H1 (cell line): ENCODE data around the gene LTBP1. TPM values are rescaled to one million over a fixed set of nuclear protein-coding genes. Genes with fewer than 3 reads are reported as not detected.
"Not testable (repeated sequence)": the region's sequence is repeated elsewhere in the genome, so short reads cannot be mapped to it uniquely, and the experiment has no call there.

Experiments used
- CTCF ChIA-PET: fragments of 300-600 bp; sonication (Branson Sonifier 250); formaldehyde crosslinking; loops from one replicate; lab custom pipeline; 2021; ENCODE audit not compliant: partially characterized antibody; lab: Charles Lee
- POLR2A ChIA-PET: fragments of 300-600 bp; sonication (Branson Sonifier 250); formaldehyde crosslinking; loops from one replicate; lab custom pipeline; 2021; ENCODE audit warnings: inconsistent platforms; ENCODE audit not compliant: partially characterized antibody; lab: Charles Lee
- DNase-seq, 2 experiments: peaks; one replicate each; pipeline versions ENCODE4 v3.0.0 to v3.0.0-alpha.2; 2010 to 2022; ENCODE audit warnings: low spot score in 2 of 2, low read depth in 1 of 2, mixed read lengths in 1 of 2
- FAIRE-seq: peaks from 2 replicates; lab custom pipeline; 2011; peaks lifted over from hg19 to GRCh38; lab: Jason Lieb, UNC
- H2AFZ ChIP-seq: 2 replicates; pipeline ENCODE4 v1.8.1; 2012; ENCODE audit warnings: low read length, inconsistent platforms
- H2AK5ac ChIP-seq: 2 replicates; pipeline ENCODE4 v1.6.1; 2013; ENCODE audit warnings: low read depth, low read length
- H2BK120ac ChIP-seq: replicated peaks from 2 replicates; pipeline ENCODE3; 2013; ENCODE audit warnings: low read depth, low read length, inconsistent platforms
- H2BK12ac ChIP-seq: 2 replicates; pipeline ENCODE4 v1.6.1; 2013; ENCODE audit warnings: low read depth, low read length
- H2BK15ac ChIP-seq: 2 replicates; pipeline ENCODE4 v1.6.1; 2013; ENCODE audit warnings: low read length
- H2BK20ac ChIP-seq: 2 replicates; pipeline ENCODE4 v1.6.1; 2013; ENCODE audit warnings: low read length
- H2BK5ac ChIP-seq: 2 replicates; pipeline ENCODE4 v1.6.1; 2013; ENCODE audit warnings: low read depth, low read length
- H3K14ac ChIP-seq: 2 replicates; pipeline ENCODE4 v1.6.1; 2013; ENCODE audit warnings: inconsistent platforms; ENCODE audit not compliant: insufficient read length
- H3K18ac ChIP-seq: 2 replicates; pipeline ENCODE4 v1.6.1; 2013; ENCODE audit warnings: low read length; ENCODE audit errors: extremely low read depth
- H3K23ac ChIP-seq: 2 replicates; pipeline ENCODE4 v1.6.1; 2013; ENCODE audit warnings: inconsistent platforms; ENCODE audit not compliant: insufficient read length
- H3K23me2 ChIP-seq: 2 replicates; pipeline ENCODE4 v1.6.1; 2013; ENCODE audit warnings: low read depth, low read length
- H3K27ac ChIP-seq: 2 replicates; pipeline ENCODE4 v1.6.1; 2011; ENCODE audit warnings: low read depth, low read length, inconsistent platforms
- H3K27me3 ChIP-seq, 4 experiments: replicated peaks in 1 of 4; 1 replicate in 1 of 4; 2 replicates in 3 of 4; pipeline versions ENCODE4 v1.6.1 to v1.8.1; 2011 to 2013; ENCODE audit warnings: low read length in 3 of 4, mild to moderate bottlenecking in 3 of 4, inconsistent platforms in 2 of 4, mixed read lengths in 2 of 4, moderate library complexity in 1 of 4; ENCODE audit not compliant: control insufficient read depth in 3 of 4, insufficient read depth in 3 of 4; ENCODE audit errors: extremely low read depth in 1 of 4
- H3K36me3 ChIP-seq, 4 experiments: 2 replicates each; pipeline versions ENCODE4 v1.6.1 to v1.8.1; 2011 to 2013; ENCODE audit warnings: mild to moderate bottlenecking in 4 of 4, low read length in 3 of 4, moderate library complexity in 2 of 4, control low read depth in 1 of 4, inconsistent platforms in 1 of 4; ENCODE audit not compliant: insufficient read depth in 4 of 4, control insufficient read depth in 2 of 4
- H3K4ac ChIP-seq: replicated peaks from 2 replicates; pipeline ENCODE3; 2013; ENCODE audit warnings: low read length, low read depth, mixed read lengths, inconsistent platforms; ENCODE audit not compliant: insufficient read length
- H3K4me1 ChIP-seq, 4 experiments: replicated peaks in 1 of 4; 1 replicate in 1 of 4; 2 replicates in 3 of 4; pipeline versions ENCODE4 v1.6.1 to v1.8.1; 2011 to 2013; ENCODE audit warnings: low read length in 3 of 4, inconsistent platforms in 2 of 4, mixed read lengths in 1 of 4; ENCODE audit not compliant: insufficient read depth in 4 of 4, control insufficient read depth in 3 of 4
- H3K4me2 ChIP-seq, 2 experiments: 2 replicates each; pipeline versions ENCODE4 v1.6.1 to v1.8.1; 2011 to 2013; ENCODE audit warnings: low read depth in 2 of 2, low read length in 2 of 2, control low read depth in 1 of 2, inconsistent platforms in 1 of 2, mild to moderate bottlenecking in 1 of 2; ENCODE audit not compliant: insufficient read depth in 1 of 2
- H3K4me3 ChIP-seq, 4 experiments: fragments of 200-600, 300-600 bp in 1 of 4; sonication (generic), shearing (Covaris generic), sonication (Bioruptor Twin) in 1 of 4; 2 replicates each; pipeline versions ENCODE4 v1.5.1 to v1.8.1; 2011 to 2016; ENCODE audit warnings: low read length in 4 of 4, low read depth in 3 of 4, control low read depth in 2 of 4, inconsistent platforms in 2 of 4, mild to moderate bottlenecking in 2 of 4, mixed read lengths in 1 of 4, moderate library complexity in 1 of 4; ENCODE audit not compliant: insufficient read depth in 2 of 4; ENCODE audit errors: extremely low read depth in 1 of 4
- H3K56ac ChIP-seq: replicated peaks from 2 replicates; pipeline ENCODE3; 2013; ENCODE audit warnings: low read depth, mild to moderate bottlenecking, mixed read lengths, low read length, inconsistent platforms; ENCODE audit not compliant: insufficient read length
- H3K79me1 ChIP-seq: 2 replicates; pipeline ENCODE4 v1.6.1; 2013; ENCODE audit warnings: low read depth, low read length, control low read depth
- H3K79me2 ChIP-seq, 2 experiments: 2 replicates each; pipeline versions ENCODE4 v1.6.1 to v1.8.1; 2012 to 2013; ENCODE audit warnings: low read length in 2 of 2, mild to moderate bottlenecking in 2 of 2, inconsistent platforms in 1 of 2; ENCODE audit not compliant: insufficient read depth in 2 of 2, control insufficient read depth in 1 of 2
- H3K9ac ChIP-seq, 4 experiments: replicated peaks in 1 of 4; 1 replicate in 1 of 4; 2 replicates in 3 of 4; pipeline versions ENCODE4 v1.6.1 to v1.8.1; 2011 to 2013; ENCODE audit warnings: low read depth in 3 of 4, low read length in 3 of 4, control low read depth in 2 of 4, mild to moderate bottlenecking in 2 of 4, moderate library complexity in 2 of 4, inconsistent platforms in 1 of 4; ENCODE audit errors: extremely low read depth in 1 of 4
- H3K9me3 ChIP-seq, 2 experiments: 2 replicates each; pipeline versions ENCODE4 v1.6.1 to v1.8.1; 2012 to 2013; ENCODE audit warnings: mild to moderate bottlenecking in 2 of 2, moderate library complexity in 2 of 2, control low read depth in 1 of 2, inconsistent platforms in 1 of 2, low read depth in 1 of 2, low read length in 1 of 2, mixed read lengths in 1 of 2; ENCODE audit not compliant: insufficient read depth in 2 of 2
- H4K20me1 ChIP-seq, 2 experiments: replicated peaks in 1 of 2; 2 replicates each; pipeline versions ENCODE3 to v1.8.1; 2011 to 2013; ENCODE audit warnings: inconsistent platforms in 2 of 2, low read length in 2 of 2, mild to moderate bottlenecking in 1 of 2; ENCODE audit not compliant: insufficient read depth in 2 of 2, control insufficient read depth in 1 of 2
- H4K5ac ChIP-seq: 2 replicates; pipeline ENCODE4 v1.6.1; 2013; ENCODE audit warnings: low read length, low read depth, mixed read lengths, inconsistent platforms; ENCODE audit not compliant: insufficient read length
- H4K8ac ChIP-seq: 2 replicates; pipeline ENCODE4 v1.8.0; 2013; ENCODE audit warnings: mild to moderate bottlenecking, moderate library complexity, low read length, inconsistent platforms; ENCODE audit not compliant: insufficient read depth; ENCODE audit errors: extremely low read depth
- H4K91ac ChIP-seq: replicated peaks from 2 replicates; pipeline ENCODE3; 2013; ENCODE audit warnings: low read length, mixed read lengths, inconsistent platforms; ENCODE audit not compliant: insufficient read length
- E2F6 ChIP-seq: IDR thresholded peaks from 2 replicates; pipeline ENCODE4 v1.6.1; 2012; ENCODE audit warnings: inconsistent platforms
- MAX ChIP-seq: IDR thresholded peaks from 2 replicates; pipeline ENCODE4 v1.6.1; 2012; ENCODE audit warnings: inconsistent platforms
- WGBS, 2 experiments: shearing (Covaris generic) in 1 of 2; methylation state at CpG; one replicate each; pipeline versions ENCODE4 v1.1.6 to v1.1.7; 2013 to 2015; ENCODE audit warnings: low lambda C conversion rate in 2 of 2, mixed read lengths in 2 of 2, inconsistent platforms in 1 of 2, low coverage in 1 of 2, missing lambda C conversion rate in 1 of 2; ENCODE audit not compliant: insufficient replicate concordance in 2 of 2, insufficient coverage in 1 of 2, insufficient read length in 1 of 2; ENCODE audit errors: extremely low coverage in 1 of 2, missing lambda C conversion rate in 1 of 2; 5-methylcytosine and 5-hydroxymethylcytosine counted together
- polyA plus RNA-seq, 7 experiments: library from polyadenylated mRNA; depleted of rRNA in 3 of 7; stranded (reverse) in 5 of 7; unstranded in 2 of 7; fragments of >200 nt in 5 of 7; fragments of 200-250 nt in 2 of 7; gene quantifications; 1 replicate in 5 of 7; 2 replicates in 1 of 7; 4 replicates in 1 of 7; pipeline versions ENCODE4 v1.2.1 to v1.2.3, GENCODE V29; 2011 to 2013; ENCODE audit warnings: missing spikeins in 2 of 7, mixed read lengths in 2 of 7
- total RNA-seq: library from RNA; stranded (reverse); fragmentation: NEBNext Ultra II Directional; extraction: Animal tissue kit (Norgen Biotek cat#: 25700); gene quantifications from 2 replicates; pipeline ENCODE4 v1.2.1, GENCODE V29; 2021

LTBP1 gene
- total and polyA plus RNA-seq, 2 of the 8 experiments (the other 6 are each of a cell fraction or from before 2014, with no cell fraction given) = 15.4 to 24.7 TPM

DNA sequence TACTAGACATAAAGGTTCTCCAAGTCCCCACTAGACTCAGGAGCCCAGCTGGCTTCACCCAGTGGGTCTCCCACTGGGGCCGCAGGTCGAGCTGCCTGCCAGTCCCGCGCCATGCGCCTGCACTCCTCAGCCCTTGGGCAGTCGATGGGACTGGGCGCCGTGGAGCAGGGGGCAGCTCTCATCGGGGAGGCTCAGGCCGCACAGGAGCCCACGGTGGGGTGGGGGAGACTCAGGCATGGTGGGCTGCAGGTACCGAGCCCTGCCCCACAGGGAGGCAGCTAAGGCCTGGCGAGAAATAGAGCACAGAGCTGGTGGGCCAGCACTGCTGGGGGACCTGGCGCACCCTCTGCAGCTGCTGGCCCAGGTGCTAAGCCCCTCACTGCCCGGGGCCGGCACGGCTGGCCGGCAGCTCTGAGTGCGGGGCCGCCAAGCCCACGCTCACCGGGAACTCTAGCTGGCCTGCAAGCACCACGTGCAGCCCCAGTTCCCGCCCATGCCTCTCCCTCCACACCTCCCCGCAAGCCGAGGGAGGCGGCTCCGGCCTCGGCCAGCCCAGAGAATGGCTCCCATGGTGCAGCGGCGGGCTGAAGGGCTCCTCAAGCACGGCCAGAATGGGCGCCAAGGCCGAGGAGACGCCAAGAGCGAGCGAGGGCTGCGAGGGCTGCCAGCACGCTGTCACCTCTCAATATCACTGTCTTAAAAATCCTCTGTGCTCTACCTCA, 110.7 kb downstream of the LTBP1 start:
- H2BK15ac ChIP-seq, H3K18ac ChIP-seq, H3K56ac ChIP-seq, H3K4me2 ChIP-seq, H2BK12ac ChIP-seq, H3K9ac ChIP-seq, H3K9me3 ChIP-seq, DNase-seq, H3K23ac ChIP-seq, H4K8ac ChIP-seq, H2AK5ac ChIP-seq, FAIRE-seq, H3K27ac ChIP-seq, H2BK20ac ChIP-seq: not testable (repeated sequence)
- TF ChIP-seq MAX = peak; percentile 38; the same call in 1 of the 2 replicates
- peak; percentile 70 for TF ChIP-seq E2F6
- TF ChIP-seq, all 59 proteins: peak for 2; not testable (repeated sequence) for 57
- H3K27me3 ChIP-seq, H4K20me1 ChIP-seq, H3K79me1 ChIP-seq, H3K23me2 ChIP-seq, H4K5ac ChIP-seq, H2BK120ac ChIP-seq, H3K4me1 ChIP-seq, H3K36me3 ChIP-seq, H3K4me3 ChIP-seq, H3K4ac ChIP-seq, H2BK5ac ChIP-seq, H3K79me2 ChIP-seq, H2AFZ ChIP-seq, H3K14ac ChIP-seq, H4K91ac ChIP-seq: not testable (repeated sequence)
- ChIA-PET CTCF (interaction anchor here (1.3 to 2.2 kb wide), 2 partner anchors 9 to 13 kb away, joined by 3 to 6 read pairs; no protein-coding TSS in a partner anchor), POLR2A (interaction anchor here (0.9 kb wide), 1 partner anchor 110 kb away, joined by 4 read pairs; the partner anchor contains the start of gene LTBP1)
- 79% methylated on average over 23 of the region's 39 CpGs; no CpG with 5 or more reads in 1 of the 2 experiments for WGBS, 2 experiments
